NCI-H187 (cell line): Measurements from ENCODE around the gene NTRK3.

Experiments
- DNase-seq, 2 experiments: peaks; one replicate each; lab custom pipeline; 2025; lab: John Stamatoyannopoulos, UW

NTRK3 gene

DNA sequence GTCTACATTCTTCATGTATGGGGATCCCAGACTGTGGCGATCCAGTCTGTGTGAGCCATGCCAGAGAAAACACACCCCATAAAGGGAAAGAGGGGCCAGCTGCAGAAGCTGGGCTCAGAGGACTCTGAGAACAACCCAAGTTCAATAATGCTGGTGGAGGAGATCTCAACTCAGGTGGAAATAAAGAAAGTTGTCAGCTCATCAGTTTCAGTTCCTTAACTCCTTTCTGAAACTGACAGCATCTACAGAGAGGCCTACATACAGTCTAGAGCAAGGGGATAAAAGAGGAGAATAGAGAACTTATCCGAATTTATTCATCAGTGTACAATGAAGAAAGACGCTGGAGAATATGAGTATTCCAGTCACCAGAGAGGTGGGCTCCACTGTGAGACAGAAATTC, 77.0 kb downstream of the NTRK3 start:
- DNase-seq: no peak

DNA sequence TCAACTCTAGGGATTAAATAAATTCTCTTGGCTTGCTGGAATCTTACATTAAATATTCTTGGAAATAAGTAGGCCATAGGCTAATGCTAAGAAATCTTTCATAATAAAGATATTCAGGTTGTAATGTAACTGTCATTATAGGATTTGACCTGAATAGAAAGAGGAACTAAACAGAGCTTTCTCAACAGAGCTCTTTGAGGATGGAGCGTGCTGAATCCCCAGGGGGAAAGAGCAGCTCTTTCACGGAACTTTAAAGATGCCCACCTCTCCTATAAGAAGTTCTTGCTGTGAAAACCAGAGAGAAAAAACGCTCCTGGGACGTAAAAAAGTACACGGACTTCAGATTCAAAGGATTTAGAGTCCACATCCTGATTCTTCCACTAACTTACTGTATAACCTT, 77.9 kb downstream of the NTRK3 start:
- no peak for DNase-seq

- DNase-seq: no peak
These were observed 79.1 kb downstream of the NTRK3 start for GRCh38 chr15:88177451-88177850.

- DNase-seq: no peak
These were observed 82.0 kb downstream of the NTRK3 start for GRCh38 chr15:88174571-88174970.

GRCh38 chr15:88166082-88166993, 90.2 kb downstream of the NTRK3 start:
- DNase-seq: no peak

- DNase-seq: no peak
These were observed 94.9 kb downstream of the NTRK3 start for GRCh38 chr15:88161636-88162035.

- DNase-seq: no peak
These were observed 101.2 kb downstream of the NTRK3 start for GRCh38 chr15:88155310-88155709.

DNA sequence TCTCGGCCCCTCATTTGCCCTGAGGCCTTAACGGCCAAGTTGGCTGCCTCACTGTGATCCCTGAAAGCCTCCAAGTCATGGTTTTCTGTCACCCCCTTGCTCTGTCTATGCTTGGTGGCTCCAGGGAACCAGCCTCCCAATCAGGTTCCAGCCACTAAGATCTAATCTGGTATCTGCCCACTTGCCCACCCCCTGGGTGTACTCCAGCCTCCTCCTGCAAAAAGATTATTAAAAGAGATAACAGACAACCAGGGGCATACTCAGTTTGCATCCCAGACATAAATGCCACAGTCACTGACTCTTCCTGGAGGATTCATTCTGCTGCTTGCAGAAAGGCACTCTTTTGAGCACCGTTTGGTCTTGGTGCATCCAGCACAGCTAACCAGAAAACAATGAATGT, 103.9 kb downstream of the NTRK3 start:
- no peak for DNase-seq

GRCh38 chr15:88147760-88148159, 108.8 kb downstream of the NTRK3 start:
- no peak for DNase-seq

GRCh38 chr15:88144921-88145653, 111.5 kb downstream of the NTRK3 start:
- DNase-seq: no peak

DNA sequence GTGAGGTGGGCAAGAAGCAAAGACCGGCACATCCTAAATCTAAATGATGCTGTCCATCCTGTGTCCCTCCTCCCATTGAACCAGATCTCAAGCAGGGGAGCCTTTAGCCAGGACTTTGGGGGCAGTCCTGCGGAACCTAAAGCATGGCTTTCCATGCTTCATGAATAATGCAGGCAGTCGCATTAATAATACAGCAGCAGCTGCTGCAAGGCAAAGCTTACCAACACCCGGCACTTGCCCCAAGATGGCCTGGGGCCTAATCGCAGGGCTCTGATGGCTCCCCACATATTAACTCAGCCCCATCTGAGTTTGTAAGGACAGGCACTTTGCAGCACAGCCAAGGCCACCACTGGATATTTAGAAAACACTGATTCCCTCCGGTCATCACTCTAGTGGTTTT, 114.4 kb downstream of the NTRK3 start:
- DNase-seq: no peak

DNA sequence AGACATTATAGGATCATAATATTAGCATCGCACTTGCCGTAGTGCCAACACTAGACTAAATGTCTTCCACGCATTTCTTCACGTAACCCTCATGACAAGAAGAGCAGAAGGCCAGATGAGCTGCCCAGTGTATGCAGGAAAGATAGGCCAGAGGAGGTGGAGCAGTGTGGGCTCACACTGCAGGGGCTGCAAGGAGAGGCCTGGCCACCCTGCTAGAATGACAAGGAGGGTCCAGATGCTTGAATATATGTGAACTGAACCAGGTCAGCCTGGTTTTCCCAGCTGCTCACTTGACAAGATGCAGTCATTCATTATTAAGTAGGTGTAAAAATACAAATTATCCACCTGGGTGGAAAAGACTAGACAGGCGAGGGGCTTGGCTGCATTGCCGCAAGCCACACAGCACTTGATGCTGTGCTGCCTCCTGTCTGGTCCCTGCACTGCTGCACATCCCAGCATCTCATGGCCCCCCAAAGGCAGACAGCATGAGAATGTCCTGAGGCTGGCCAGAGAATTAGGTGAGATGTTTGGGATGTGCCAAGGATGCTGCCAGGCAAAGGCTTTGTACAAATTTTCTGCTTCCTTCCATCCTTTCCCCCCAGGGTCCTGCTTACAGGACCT, 115.2 kb downstream of the NTRK3 start:
- no peak for DNase-seq

DNA sequence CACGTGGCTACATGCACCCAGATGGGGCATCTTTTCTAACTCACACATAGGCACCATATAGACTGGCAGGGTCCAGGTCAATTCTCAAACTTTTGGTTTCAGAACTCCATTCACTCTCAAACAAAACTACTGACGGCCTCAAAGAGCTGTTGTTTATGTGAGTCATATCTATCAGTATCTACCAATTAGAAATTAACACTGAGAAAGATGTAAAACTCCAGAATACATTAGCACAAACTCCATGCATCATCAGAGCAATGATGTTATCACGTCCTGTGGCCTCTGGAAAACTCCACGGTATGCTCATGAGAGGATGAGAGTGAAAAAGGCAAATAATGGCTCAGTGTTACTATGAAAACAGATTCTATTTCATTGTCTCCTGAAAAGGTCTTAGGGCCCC, 116.1 kb downstream of the NTRK3 start:
- no peak for DNase-seq

- DNase-seq: no peak
These were observed 116.6 kb downstream of the NTRK3 start for GRCh38 chr15:88139936-88140335.

DNA sequence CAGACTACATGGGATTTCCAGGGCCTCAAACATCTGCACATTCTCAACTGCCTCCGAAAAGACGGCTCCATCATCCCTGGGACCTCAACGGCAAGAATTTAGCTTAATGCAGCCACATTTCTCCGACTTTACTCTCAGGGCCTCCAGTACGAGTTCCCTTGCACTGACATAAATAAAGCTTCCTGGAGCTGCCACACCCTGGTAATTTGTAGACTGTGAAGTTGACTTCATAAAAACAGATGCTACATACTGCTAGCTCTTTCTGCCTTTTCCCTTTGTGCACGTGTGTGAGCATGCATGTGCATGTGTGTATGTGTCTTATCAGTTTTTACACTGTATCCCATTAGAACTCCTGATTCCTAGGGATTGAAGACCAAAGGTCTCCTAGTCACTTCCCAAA, 122.7 kb downstream of the NTRK3 start:
- DNase-seq: no peak

DNA sequence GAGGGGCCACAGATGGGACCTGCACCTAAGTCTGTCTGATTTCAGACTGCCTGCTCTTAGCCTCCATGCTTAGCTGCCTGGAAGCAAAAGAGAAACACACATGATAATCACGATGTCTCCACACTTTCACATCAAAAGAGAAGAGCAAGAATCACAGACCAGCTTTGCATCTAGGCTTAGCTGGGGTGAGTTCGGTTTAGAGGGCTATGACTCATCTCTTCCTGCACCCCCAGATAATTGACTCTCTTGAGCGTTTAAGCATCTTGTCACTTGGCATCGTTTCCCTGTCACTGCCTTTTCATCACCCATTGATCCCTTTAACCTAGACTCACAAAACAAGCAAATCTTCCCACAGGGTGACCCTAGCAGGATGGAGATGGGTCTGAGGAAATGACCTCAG, 124.0 kb downstream of the NTRK3 start:
- DNase-seq: no peak

- DNase-seq: no peak
These were observed 124.6 kb downstream of the NTRK3 start for GRCh38 chr15:88131937-88132336.

- DNase-seq: no peak
These were observed 129.1 kb downstream of the NTRK3 start for GRCh38 chr15:88127432-88127790.

DNA sequence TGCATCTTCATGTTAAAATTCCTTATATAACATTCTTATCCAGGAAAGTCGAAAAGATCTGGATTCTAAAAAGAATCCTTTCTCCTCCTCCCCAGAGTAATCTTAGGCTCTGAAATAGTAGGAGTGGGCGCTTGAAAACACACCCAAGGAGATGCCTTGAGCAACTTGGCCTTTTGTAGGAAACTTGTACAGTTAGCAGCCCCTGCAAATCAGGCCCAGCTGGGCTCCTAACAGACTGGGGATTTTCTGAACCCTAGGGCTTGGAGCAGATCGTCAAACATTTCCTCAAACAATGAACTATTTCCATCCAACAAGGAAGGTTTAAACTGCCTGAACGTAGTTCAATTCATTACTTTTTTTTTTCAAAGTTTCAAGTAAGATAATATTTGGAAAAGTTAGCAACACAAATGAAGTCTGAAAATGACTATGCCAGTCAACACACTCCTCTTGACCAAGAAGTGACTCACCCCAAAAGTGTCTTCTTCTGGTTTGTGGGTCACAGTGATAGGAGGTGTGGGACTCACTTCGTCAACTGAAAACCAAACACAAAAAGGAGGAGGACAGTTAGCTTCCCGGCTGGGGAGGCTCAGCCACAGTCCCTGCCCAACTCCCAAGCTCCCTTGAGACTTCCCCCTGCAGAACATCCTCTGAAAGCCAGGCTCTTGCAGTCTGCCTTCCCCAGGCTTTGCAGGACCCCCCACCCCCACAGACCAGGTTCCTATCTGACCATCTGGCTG, 129.7 kb downstream of the NTRK3 start:
- DNase-seq: no peak

DNA sequence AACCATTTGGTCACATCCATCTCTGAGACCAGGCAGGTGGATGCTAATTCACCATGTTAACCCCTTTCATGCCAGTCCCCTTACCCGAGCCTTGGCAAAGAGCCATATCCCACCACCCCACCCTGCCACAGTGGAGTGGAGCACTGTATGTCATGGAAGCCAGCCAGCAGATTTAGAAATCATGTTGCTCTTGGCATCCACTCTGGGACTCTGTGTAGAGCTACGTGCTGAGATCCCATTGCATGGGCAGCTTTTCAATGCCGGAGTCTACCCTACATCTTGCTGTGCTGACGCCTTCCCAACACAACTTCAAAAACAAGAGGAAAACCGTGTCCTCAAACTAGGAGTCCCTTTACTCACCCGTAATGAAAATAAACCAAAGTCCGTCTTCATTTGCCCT, 131.0 kb downstream of the NTRK3 start:
- no peak for DNase-seq

- DNase-seq: no peak
These were observed 132.3 kb downstream of the NTRK3 start for GRCh38 chr15:88124199-88124598.

DNA sequence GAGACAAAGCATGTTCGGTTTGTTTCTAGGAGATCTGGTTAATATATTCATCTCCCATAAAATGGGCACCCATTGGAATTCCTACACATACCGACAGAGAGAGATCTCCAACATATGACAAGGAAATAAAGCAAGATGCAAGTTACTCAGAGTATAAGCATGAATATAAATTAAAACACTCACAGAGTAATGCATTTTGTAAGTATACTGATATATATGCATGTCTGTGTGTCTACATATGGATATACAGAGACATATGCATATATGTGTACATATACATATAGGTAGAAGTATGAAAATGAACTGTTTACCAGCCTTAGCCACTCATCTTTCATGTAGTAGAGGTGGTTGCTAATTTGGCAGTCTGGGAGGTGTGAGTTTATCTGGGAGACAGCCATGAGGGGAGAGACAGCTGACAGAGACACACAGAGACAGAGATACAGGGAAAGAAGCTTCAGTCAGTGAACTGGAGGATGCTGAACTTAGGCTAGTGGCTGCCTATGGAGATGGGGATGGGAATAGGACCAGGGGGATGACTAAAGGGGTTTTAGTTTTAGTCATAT, 134.5 kb downstream of the NTRK3 start:
- no peak for DNase-seq
